Measurements from ENCODE around the gene AKT3. TPM values are rescaled to one million over a fixed set of nuclear protein-coding genes. Genes with fewer than 3 reads are reported as not detected.

Gene AKT3
- total RNA-seq (ENCODE audit: low replicate concordance): 25.9 and 36.2 TPM in 2 replicates

- Mint-ChIP-seq H3K4me1 (peaks cover 24% of the 10 kb centered on the region), H3K4me3 (peak within 1 kb of the TSS; percentile 100), H3K36me3 (no peaks in the 10 kb centered on the region), H3K27me3 (ENCODE audit: insufficient read depth, low read depth) (no peaks in the 10 kb centered on the region), H3K9me3 (no peaks in the 10 kb centered on the region), H3K27ac (peak within 1 kb of the TSS; percentile 99)
- H3K4me2 ChIP-seq: peak within 1 kb of the TSS; percentile 82
- peaks cover 18% of the 10 kb centered on the region for H3K4me1 ChIP-seq
- H2AFZ ChIP-seq (replicated peaks): peak within 1 kb of the TSS; percentile 74
- peak; percentile 91 for DNase-seq (ENCODE audit: low spot score)
- H4K20me1 ChIP-seq (ENCODE audit: low read depth): peaks cover 5% of the 10 kb centered on the region
- H3K4me3 ChIP-seq: peak within 1 kb of the TSS; percentile 93
- TF ChIP-seq EZH2 (IDR thresholded peaks at IDR 0.05): no peak
- TF ChIP-seq EZH2phosphoT487 (IDR thresholded peaks at IDR 0.05): no peak
- no peak for TF ChIP-seq CTCF (IDR thresholded peaks at IDR 0.05)
- H3K9ac ChIP-seq: peak within 1 kb of the TSS; percentile 48
- peaks cover 40% of the 10 kb centered on the region for H3F3A ChIP-seq (ENCODE audit: low read depth)
- H3K36me3 ChIP-seq: no peaks in the 10 kb centered on the region
- H3K79me2 ChIP-seq (ENCODE audit: low read depth): peaks cover 35% of the 10 kb centered on the region
- H3K27me3 ChIP-seq: peaks cover 16% of the 10 kb centered on the region
- H3K9me3 ChIP-seq (ENCODE audit: low read depth): no peaks in the 10 kb centered on the region
- H3K27ac ChIP-seq: peak within 1 kb of the TSS; percentile 86
These were observed at the start of gene AKT3 for GRCh38 chr1:243850202-243850451. Gene AKT3 (minus strand): TSS chr1:243850243. CDS start chr1:243843170, 7,073 bp downstream.

GRCh38 chr1:243898278-243898677 lies 48.2 kb upstream of the AKT3 start:
- no peak overlapping the region for H2AFZ ChIP-seq (replicated peaks)
- H3K27ac Mint-ChIP-seq: no peak overlapping the region
- H3F3A ChIP-seq (ENCODE audit: low read depth): no peaks in the 10 kb centered on the region
- peaks cover 4% of the 10 kb centered on the region for H3K4me1 ChIP-seq
- H3K79me2 ChIP-seq (ENCODE audit: low read depth): no peaks in the 10 kb centered on the region
- H3K9ac ChIP-seq: no peak overlapping the region
- H3K36me3 Mint-ChIP-seq: no peaks in the 10 kb centered on the region
- H4K20me1 ChIP-seq (ENCODE audit: low read depth): no peaks in the 10 kb centered on the region
- no peak overlapping the region for H3K4me3 ChIP-seq
- H3K27me3 Mint-ChIP-seq (ENCODE audit: insufficient read depth, low read depth): peaks cover 3% of the 10 kb centered on the region
- no peak for DNase-seq (ENCODE audit: low spot score)
- H3K27ac ChIP-seq: no peak overlapping the region
- peaks cover 2% of the 10 kb centered on the region for H3K4me1 Mint-ChIP-seq
- no peaks in the 10 kb centered on the region for H3K9me3 Mint-ChIP-seq
- H3K36me3 ChIP-seq: no peaks in the 10 kb centered on the region
- no peak for TF ChIP-seq EZH2 (IDR thresholded peaks at IDR 0.05)
- TF ChIP-seq CTCF (IDR thresholded peaks at IDR 0.05): no peak
- no peak overlapping the region for H3K4me3 Mint-ChIP-seq
- H3K27me3 ChIP-seq: no peaks in the 10 kb centered on the region
- H3K9me3 ChIP-seq (ENCODE audit: low read depth): no peaks in the 10 kb centered on the region
- no peak overlapping the region for H3K4me2 ChIP-seq

- Histone ChIP-seq H3K79me2 (ENCODE audit: low read depth) (no peaks in the 10 kb centered on the region), H3K27ac (no peak overlapping the region), H3K9me3 (ENCODE audit: low read depth) (no peaks in the 10 kb centered on the region), H3K4me2 (no peak overlapping the region), H3F3A (ENCODE audit: low read depth) (no peaks in the 10 kb centered on the region), H3K36me3 (no peaks in the 10 kb centered on the region), H3K27me3 (no peaks in the 10 kb centered on the region), H2AFZ (replicated peaks) (no peak overlapping the region), H4K20me1 (ENCODE audit: low read depth) (no peaks in the 10 kb centered on the region), H3K4me1 (no peaks in the 10 kb centered on the region), H3K4me3 (no peak overlapping the region), H3K9ac (no peak overlapping the region)
- peaks cover 3% of the 10 kb centered on the region for H3K27me3 Mint-ChIP-seq (ENCODE audit: insufficient read depth, low read depth)
- no peaks in the 10 kb centered on the region for H3K4me1 Mint-ChIP-seq
- H3K9me3 Mint-ChIP-seq: no peaks in the 10 kb centered on the region
- TF ChIP-seq EZH2phosphoT487 (IDR thresholded peaks at IDR 0.05): no peak
- TF ChIP-seq EZH2 (IDR thresholded peaks at IDR 0.05): no peak
- no peak for TF ChIP-seq CTCF (IDR thresholded peaks at IDR 0.05)
- H3K27ac Mint-ChIP-seq: no peak overlapping the region
- H3K36me3 Mint-ChIP-seq: no peaks in the 10 kb centered on the region
- no peak overlapping the region for H3K4me3 Mint-ChIP-seq
- no peak for DNase-seq (ENCODE audit: low spot score)
These were observed 46.3 kb upstream of the AKT3 start for GRCh38 chr1:243896313-243896712.

GRCh38 chr1:243892456-243892855 lies 42.4 kb upstream of the AKT3 start:
- H2AFZ ChIP-seq (replicated peaks): no peak overlapping the region
- H3K9me3 Mint-ChIP-seq: no peaks in the 10 kb centered on the region

More at GRCh38 chr1:243892456-243892855, 42.4 kb upstream of the AKT3 start:
- Mint-ChIP-seq H3K27ac (no peak overlapping the region), H3K36me3 (no peaks in the 10 kb centered on the region), H3K4me3 (no peak overlapping the region), H3K27me3 (ENCODE audit: insufficient read depth, low read depth) (peaks cover 3% of the 10 kb centered on the region), H3K4me1 (no peaks in the 10 kb centered on the region)
- H3K4me3 ChIP-seq: no peak overlapping the region
- H3K9me3 ChIP-seq (ENCODE audit: low read depth): no peaks in the 10 kb centered on the region
- H3K9ac ChIP-seq: no peak overlapping the region
- H3K36me3 ChIP-seq: no peaks in the 10 kb centered on the region
- H3K4me2 ChIP-seq: no peak overlapping the region
- H4K20me1 ChIP-seq (ENCODE audit: low read depth): no peaks in the 10 kb centered on the region
- no peaks in the 10 kb centered on the region for H3K79me2 ChIP-seq (ENCODE audit: low read depth)
- no peaks in the 10 kb centered on the region for H3F3A ChIP-seq (ENCODE audit: low read depth)
- H3K27me3 ChIP-seq: no peaks in the 10 kb centered on the region
- no peaks in the 10 kb centered on the region for H3K4me1 ChIP-seq
- no peak for TF ChIP-seq EZH2 (IDR thresholded peaks at IDR 0.05)
- TF ChIP-seq CTCF (IDR thresholded peaks at IDR 0.05): no peak
- no peak for TF ChIP-seq EZH2phosphoT487 (IDR thresholded peaks at IDR 0.05)
- no peak overlapping the region for H3K27ac ChIP-seq
- no peak for DNase-seq (ENCODE audit: low spot score)

All from neural progenitor cell (in vitro differentiated cells).